Pons (tissue), 1 donor: ENCODE measurements around the gene DMTF1.
"Not testable (repeated sequence)": the region's sequence is repeated elsewhere in the genome, so short reads cannot be mapped to it uniquely, and the experiment has no call there.

Experiments
- DNase-seq: peaks from one replicate; pipeline ENCODE4 v3.0.0-alpha.2; 2016; ENCODE audit warnings: low spot score

Gene DMTF1, protein sequence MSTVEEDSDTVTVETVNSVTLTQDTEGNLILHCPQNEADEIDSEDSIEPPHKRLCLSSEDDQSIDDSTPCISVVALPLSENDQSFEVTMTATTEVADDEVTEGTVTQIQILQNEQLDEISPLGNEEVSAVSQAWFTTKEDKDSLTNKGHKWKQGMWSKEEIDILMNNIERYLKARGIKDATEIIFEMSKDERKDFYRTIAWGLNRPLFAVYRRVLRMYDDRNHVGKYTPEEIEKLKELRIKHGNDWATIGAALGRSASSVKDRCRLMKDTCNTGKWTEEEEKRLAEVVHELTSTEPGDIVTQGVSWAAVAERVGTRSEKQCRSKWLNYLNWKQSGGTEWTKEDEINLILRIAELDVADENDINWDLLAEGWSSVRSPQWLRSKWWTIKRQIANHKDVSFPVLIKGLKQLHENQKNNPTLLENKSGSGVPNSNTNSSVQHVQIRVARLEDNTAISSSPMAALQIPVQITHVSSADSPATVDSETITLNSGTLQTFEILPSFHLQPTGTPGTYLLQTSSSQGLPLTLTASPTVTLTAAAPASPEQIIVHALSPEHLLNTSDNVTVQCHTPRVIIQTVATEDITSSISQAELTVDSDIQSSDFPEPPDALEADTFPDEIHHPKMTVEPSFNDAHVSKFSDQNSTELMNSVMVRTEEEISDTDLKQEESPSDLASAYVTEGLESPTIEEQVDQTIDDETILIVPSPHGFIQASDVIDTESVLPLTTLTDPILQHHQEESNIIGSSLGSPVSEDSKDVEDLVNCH

DNA sequence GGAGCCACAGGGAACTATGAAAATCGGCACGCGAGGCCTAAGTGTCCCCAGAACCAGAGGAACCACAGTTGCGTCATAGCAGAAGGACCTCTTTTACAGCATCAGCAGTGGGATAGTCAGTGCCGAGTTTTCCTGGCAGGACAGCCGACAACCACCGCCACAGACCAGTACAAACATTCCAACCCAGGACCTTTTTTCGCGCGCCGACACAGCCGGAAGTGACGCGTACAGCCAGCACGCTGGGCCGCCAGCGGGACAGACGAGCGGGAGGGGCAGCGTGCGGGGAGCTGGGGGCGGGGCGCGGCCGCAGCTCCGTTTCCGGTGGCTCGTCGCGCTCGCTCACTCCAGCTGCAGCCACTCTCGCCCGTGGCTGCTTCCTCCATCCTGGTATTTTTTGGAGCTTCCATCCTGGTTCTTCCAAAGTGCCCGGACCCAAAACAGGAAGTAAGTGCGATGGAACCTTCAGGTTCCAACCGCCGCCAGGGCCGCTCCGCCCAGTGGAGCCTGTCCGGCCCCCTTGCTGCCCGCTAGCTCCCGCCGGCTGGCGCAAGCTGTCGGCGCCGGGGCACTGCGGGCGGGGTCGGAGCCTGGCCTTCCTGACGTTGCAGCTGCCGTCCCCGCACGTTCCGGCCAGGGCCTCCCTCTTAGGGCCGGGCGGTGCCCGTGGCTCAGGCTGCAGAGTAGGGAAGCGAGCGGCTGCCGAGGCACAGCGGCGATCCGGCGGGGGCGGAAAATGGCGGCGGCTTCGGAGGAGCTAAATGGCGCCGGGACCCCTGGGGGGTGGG lies at the start of gene DMTF1:
TSS of gene DMTF1 (plus strand) at position 342 of the 785 bp plus-strand sequence. CDS start 12,489 bp downstream, outside the sequence.
- peak; percentile 96 for DNase-seq

DNA sequence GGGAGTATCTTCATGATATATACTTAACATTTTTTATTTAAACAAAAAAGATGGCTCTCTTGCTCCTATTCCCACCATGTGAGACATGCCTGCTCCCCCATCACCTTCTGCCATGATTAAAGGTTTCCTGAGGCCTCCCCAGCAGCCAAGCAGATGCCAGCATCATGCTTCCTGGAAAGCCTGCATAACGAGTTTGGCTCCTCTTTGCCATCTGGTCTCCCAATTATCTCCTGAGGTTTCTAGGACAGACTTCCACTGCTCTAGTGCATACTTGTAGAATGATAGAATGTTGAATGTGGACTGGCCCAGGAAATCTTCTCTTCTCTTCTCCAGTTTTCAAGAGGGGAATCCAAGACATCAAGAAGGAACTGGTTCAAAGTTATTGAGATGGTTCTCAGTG lies 46.9 kb upstream of the DMTF1 start:
- no peak for DNase-seq

DNA sequence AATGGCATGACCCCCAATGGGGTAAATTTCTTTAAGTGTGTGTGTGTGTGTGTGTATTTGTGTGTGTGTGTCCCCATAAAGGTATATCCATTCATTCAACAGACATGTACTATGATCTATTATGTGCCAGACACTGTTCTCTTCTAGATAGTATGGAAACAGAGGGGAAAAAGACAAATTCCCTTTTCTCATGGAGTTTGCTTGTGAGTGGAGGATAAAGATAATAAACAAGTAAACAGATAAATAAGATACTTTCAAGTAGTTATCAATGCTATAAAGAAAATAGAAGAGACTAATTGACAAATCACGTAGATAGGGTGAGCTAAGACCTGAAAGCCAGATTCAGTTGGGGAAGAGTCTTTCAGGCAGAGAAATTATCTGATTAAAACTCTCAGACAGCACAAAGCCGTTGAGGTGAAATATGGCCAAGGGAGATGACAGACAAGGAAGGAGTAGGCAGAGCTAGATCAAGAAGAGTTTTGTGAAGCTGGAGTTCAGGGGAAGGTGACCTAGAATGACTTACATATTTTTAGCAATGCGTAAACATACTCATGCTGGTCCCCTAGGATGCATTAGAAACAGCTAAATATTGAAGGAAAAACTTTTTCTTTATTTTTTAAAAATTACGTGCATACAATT lies 45.2 kb upstream of the DMTF1 start:
- no peak for DNase-seq

DNA sequence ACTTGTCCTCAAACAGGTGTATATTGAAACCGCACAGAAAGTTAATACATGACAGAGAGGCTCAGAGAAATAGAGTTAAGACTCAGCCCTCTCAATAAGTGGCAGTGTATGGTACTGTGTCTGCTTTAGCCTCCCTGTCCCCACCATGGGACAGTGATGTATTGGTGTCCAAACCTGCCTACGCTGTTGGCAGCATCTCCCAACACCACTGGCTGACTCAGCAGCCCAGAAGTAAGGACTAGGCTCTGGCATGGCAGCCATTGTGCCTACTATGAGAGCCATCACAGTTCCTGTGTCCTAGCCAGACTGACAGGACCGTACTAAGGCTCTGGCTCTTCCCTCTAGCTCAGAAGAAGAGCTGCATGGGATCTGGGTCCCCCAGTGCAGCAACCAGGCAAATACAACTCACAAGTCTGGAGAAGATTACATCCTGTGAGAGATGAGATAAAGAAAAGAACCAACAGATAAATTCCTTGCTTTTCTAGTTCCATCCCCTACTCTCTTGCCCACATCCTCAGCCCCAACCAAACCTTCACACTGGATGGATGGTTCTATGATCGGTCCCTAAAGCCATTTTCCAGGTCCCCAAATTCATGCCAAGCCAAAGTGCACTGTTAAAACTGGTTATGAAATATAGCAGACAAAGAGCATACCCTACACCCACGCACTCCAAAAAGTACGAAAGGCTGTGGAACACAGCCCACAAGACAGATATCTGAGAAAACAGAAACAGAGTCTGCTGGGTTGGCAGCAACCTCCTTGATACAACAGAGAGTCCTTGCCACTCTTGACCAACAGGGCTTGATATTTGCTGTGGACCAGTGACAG lies 44.1 kb upstream of the DMTF1 start:
- DNase-seq: no peak

DNA sequence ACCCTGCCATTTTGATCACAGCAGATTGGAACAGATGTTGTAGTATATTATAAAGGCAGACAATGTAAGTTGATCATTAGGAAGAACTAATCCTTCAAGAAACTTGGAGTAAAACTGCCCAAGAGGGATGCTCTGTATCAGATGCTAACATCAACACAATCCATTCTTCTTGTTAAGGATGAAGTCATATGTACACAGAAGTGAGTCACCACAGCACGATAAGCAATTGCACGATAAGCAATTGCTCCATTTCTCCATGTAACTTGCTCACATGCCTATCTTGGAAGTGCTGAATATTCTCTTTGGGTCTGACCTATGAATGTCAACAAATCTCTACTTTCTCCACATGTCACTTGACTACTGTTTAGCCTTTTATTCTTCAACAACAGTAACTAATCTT lies 41.5 kb upstream of the DMTF1 start:
- no peak for DNase-seq

DNA sequence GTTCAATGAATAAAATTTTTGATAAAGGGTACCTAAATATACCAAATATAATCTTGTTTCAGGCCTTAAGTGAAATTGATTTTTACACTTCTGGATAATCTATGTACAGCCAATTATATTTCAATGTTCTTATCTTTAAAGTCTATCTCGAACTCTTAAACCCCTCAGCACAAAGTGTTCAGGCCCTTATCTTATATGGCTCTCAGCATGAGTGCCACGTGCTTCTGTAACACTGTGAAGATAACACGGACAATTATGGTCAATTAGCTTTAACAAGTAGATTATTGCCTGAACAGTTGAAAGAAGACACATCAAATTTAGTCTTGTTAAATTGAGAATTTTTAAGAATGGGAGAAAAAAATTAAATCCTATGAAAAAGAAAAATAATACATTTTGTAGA lies 40.4 kb upstream of the DMTF1 start:
- DNase-seq: no peak

DNA sequence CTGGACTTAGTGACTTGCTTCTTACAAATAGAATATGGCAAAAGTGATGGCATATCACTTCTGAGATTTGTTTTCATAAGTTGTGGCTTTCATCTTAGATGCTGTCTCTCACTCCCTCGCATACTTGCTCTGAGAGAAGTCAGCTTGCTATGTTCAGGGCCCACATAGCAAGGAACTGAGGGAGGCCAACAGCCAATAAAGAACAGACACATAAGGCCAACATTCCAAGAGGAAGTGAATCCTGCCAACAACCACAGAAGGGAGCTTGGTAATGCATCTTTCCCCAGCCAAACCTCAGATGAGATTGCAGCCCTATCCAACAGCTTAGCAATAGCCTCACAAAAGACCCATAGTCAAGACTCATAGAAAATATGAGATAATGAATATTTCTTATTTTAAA lies 39.2 kb upstream of the DMTF1 start:
- no peak for DNase-seq

DNA sequence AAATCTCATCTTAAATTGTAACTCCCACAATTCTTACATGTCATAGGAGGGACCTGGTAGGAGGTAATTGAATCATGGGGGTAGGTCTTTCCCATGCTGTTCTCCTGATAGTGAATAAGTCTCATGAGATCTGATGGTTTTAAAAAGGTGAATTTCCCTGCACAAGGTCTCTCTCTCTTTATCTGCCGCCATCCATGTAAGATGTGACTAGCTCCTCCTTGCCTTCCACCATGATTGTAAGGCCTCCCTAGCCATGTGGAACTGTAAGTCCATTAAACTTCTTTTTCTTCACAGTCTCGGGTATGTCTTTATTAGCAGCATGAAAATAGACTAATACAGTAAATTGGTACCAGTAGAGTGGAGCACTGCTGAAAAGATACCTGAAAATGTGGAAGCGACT lies 38.3 kb upstream of the DMTF1 start:
- not testable (repeated sequence) for DNase-seq

DNA sequence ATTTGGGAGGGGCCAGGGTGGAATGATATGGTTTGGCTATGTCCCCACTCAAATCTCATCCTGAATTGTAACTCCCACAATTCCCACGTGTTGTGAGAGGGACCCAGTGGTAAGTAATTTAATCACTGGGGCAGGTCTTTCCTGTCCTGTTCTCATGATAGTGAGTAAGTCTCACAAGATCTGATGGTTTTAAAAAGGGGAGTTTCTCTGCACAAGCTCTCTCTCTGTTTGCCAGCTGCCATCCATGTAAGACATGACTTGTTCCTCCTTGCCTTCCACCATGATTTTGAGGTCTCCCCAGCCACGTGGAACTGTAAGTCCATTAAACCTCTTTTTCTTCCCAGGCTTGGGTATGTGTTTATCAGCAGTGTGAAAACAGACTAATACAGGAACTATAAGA lies 36.5 kb upstream of the DMTF1 start:
- not testable (repeated sequence) for DNase-seq

DNA sequence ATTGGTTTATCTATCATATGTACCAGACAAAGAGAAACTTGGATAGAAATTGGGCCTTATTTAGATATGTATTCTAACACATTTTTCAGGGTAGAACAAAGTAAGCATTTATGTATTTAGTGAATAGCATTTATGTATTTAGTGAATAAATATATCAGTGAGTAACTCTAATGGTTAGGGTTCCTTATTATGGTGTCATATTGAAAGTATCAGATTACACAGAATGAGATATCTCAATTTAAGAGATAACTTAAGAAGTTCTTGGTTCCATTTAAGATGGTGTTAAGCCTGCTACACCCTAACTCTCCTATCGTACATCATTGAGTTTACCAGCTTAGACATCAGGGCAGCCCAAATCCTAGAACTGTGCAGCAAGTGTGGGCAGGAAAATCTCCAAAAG lies 35.9 kb upstream of the DMTF1 start:
- DNase-seq: no peak

DNA sequence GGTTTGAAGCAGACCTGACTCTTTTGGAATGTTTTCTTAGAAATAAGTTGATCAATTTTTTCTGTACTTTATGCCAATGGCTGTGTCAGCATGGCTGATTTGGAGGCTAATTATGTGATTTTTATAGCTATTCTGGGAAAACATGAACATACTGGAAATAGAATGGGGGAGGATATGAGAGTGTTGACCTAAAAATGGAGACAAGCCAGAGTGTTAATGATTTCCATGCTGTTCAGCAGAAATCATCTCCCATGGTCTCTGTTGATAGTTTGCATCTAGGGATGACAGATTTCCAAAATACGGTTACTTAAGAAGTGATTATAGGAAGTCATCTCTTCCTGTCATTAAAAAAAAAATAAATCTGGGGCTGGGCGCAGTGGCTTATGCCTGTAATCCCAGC lies 32.7 kb upstream of the DMTF1 start:
- DNase-seq: no peak

DNA sequence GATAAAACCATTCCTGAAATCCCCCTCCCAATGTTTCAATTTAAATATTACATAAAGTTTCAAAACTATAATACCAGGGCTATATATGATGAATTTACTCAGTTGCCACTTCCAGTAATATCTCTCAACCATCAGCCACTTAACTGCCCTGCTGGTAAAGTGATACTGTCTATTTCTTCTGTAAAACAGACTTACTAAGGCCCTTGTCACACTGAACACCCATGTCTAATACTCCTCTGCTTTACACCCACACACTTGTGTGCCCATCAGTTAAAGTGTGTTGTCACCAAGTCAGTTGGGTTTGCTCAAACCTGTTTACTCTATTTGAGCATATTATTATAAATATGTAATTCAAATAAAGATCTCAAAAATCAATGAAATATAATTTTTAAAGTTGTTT lies 29.1 kb upstream of the DMTF1 start:
- no peak for DNase-seq

DNA sequence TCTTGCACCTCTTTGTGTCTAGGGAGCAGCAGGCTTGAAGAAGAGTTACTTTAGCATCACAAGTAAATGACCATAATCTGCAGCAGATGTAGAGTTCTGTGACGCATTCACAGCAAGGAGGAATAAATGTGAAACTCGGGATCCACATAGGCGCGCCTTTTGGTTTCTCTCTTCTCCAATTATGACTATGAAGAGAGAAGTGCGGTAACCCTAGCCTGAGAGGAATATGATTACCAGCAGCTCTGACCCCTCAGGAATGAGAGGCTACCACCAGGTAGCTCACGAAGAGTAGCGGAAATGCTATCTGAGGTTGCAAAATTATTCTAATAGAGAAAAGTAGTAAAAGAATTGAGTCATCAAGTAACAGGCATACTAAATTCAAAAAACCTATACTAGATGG lies 25.2 kb upstream of the DMTF1 start:
- no peak for DNase-seq

DNA sequence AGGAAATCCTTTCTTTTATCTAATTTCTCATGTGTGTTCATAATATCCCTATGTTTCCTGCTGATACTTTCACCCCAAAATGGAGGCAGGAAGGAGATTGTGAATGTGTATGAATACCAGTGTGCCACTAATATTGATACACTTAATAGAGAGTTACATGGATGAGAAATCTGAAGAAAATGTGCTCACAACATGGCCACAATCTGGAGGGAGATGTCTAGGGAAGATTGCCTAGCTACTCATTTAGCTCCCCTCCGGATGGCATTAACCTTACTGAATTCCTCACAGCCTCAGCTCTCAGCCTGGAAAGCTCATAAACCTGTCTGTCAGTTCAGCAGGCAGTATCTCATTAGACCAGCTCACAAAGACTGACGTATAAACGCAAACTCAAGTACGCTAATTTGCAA lies 23.4 kb upstream of the DMTF1 start:
- DNase-seq: no peak

DNA sequence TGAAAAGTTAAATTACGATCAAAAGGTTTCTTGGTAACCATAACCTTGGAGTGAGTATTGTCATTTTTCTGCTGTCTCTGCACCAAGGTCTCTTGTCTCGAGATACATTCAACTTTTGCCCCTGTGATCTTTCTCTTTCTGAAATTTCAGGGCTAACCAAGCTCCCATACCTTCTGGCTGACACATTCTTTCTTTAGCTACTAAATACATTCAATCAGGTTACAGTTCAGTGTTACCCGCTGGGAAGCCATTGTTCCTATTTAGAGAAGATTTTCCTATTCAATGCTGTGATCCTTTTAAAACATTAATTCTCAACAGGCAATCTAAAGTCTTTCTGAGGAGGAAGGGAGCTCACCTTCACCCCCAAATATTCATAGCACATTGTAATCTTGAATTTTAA lies 22.9 kb upstream of the DMTF1 start:
- DNase-seq: no peak

DNA sequence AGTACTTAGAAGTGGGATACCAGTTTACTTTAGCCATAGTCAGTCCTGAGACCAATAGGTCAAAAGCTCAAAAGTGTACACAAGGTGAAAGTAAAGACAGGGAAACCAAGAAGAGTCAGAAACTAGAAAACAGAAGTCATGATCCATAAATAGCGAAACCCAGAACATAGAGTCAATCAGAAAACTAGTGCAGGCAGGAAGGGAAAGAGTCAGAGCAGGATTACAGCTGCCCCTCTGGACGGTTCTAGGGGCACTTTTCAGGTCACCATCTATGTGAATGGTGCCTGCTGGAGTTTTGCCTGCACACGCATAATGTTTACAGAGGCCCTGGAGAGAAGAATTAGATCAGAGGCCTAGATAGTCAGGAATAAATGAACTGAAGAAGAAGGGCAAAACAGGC lies 22.4 kb upstream of the DMTF1 start:
- no peak for DNase-seq

DNA sequence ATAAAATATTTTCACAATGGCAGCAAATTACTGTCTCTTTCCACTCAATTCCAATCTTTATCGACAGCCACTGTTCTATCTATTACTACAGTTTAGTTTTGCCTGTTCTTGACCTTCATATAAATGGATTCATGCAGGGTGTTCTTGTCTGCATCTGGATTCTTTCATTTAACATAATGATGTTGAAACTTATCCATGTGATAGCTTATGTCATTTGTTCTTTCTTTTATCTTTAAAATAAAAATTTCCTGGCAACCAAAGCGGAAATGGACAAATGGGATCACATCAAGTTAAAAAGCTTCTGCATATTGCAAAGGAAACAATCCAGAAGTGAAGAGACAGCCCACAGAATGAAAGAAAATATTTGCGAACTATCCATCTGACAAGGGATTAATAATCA lies 20.5 kb upstream of the DMTF1 start:
- no peak for DNase-seq

DNA sequence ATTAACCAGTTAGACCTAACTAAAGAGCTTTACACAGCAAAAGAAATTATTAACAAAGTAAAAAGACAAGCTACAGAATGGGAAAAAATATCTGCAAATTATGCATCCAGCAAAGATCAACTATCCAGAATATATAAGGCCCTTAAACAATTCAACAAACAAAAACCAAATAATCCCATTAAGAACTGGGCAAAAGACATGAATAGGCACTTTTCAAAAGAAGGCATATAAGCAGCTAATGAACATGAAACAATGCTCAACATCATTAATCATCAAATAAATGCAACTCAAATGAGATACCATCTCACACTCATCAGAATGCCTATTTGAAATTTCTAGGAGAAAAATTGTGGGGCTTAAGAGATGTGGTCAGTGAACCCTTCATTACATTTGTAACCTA lies 15.0 kb upstream of the DMTF1 start:
- no peak for DNase-seq

DNA sequence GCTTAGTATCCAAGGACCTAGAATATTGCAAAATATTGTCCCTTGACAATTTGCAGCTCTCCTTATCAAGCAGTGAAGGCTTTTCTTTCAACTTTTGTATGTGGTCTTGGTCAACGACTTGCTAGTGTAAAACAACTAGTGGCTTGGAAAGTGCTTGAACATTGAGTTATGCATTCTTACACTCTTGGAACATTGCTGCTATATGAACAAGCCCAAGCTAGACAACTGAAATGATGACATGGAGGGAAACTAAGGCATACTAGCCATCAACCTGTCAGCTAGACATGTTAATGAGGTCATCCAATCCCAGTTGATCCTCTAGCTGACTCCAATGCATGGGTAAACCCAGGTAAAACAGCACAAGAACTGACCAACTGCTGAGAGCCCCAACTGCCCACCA lies 12.7 kb upstream of the DMTF1 start:
- DNase-seq: no peak

DNA sequence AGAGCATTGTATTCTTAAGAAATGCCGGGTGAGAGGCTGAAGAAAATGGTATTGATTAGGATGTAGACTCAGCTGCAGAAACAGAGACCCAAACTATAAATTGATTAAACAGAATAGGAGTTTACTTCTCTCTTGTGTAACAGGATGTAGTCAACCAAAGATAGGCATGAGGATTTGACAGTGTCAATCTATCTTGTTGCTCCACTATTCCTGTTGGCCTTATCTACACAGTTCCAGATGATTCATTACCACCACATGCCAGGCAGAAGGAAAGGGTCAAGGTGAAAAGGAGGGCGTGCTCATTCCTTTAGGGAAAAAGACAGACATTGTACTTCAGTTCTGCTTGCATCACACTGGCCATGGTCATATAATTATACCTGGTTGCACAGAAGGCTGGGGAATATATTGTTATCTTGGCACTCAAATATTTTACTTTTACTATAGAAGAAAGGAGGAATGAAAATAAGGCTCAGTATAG lies 11.9 kb upstream of the DMTF1 start:
- no peak for DNase-seq

DNA sequence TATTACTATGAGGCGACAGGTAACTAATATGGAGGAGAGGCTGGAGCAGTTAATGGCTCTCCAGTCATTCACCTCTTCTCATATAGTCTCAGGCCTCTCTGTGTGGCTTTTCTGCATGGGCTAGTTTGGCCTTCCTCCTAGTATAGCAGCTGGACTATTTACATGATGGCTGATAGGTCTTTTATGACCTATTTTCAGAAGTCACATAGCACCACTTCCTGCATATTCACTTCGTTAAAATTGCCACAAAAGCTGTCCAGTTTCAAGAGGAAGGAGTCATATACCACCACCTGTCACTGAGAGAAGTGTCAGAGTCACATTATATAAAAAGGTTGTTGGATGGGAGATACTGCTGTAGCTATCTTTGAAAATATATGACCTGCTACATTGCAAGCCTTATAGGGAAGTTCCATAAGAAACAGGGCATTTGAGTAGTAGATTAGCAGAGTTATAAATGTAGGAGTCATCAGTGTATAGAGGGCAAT lies 8.0 kb upstream of the DMTF1 start:
- DNase-seq: no peak
